Immature natural killer cell (primary cell): ENCODE data around the gene DOCK6. TPM values are rescaled to one million over a fixed set of nuclear protein-coding genes. Genes with fewer than 3 reads are reported as not detected.

ENCODE experiments used
- polyA plus RNA-seq, 3 donors: library from polyadenylated mRNA; unstranded; fragments of 300-500 nt; fragmentation: Illumina TruSeq; gene quantifications; one replicate each; pipeline ENCODE4 v1.2.3, GENCODE V29; 2021

Gene DOCK6
- polyA plus RNA-seq, 3 donors from 2014 or later, result not detected

Other genes with a start within 250 kb of the DOCK6 start
- 10 to 100 TPM; 10.8 to 28.1 (median 22.8) TPM for gene LDLR, start 173.1 kb downstream of the DOCK6 start, polyA plus RNA-seq
- gene SPC24, start 106.7 kb downstream of the DOCK6 start, polyA plus RNA-seq, result under 1 TPM in 2 of 3 donors, not detected in 1; 0.08 to 0.96 TPM
- under 1 TPM in 2 of 3 donors, not detected in 1; 0.08 to 0.57 TPM for gene KANK2, start 65.0 kb downstream of the DOCK6 start, polyA plus RNA-seq
- gene ANGPTL8, start 22.9 kb downstream of the DOCK6 start, polyA plus RNA-seq, result not detected
- not detected for gene TSPAN16, start 33.6 kb upstream of the DOCK6 start, polyA plus RNA-seq
- gene RAB3D, start 77.1 kb upstream of the DOCK6 start, polyA plus RNA-seq, result 1 to 10 TPM; 1.6 to 2.9 (median 2.2) TPM
- gene TMEM205, start 83.7 kb upstream of the DOCK6 start, polyA plus RNA-seq, result 10 to 100 TPM; 73.3 to 91.2 (median 81.4) TPM
- gene CCDC159, start 84.0 kb upstream of the DOCK6 start, polyA plus RNA-seq, result 10 to 100 TPM; 26.5 to 32.4 (median 28.8) TPM
- gene PLPPR2, start 92.9 kb upstream of the DOCK6 start, polyA plus RNA-seq, result 1 to 10 TPM; 1.2 to 2.7 (median 1.8) TPM
- 1 to 10 TPM; 7.0 to 8.7 (median 8.3) TPM for gene SWSAP1, start 112.1 kb upstream of the DOCK6 start, polyA plus RNA-seq
- 1 to 10 TPM; 3.6 to 5.8 (median 5.4) TPM for gene EPOR, start 121.8 kb upstream of the DOCK6 start, polyA plus RNA-seq
- gene RGL3, start 156.8 kb upstream of the DOCK6 start, polyA plus RNA-seq, result not detected
- gene ODAD3, start 172.6 kb upstream of the DOCK6 start, polyA plus RNA-seq, result not detected
- gene PRKCSH, start 173.1 kb upstream of the DOCK6 start, polyA plus RNA-seq, result 10 to 100 TPM; 13.7 to 75.6 (median 28.4) TPM
- gene ELAVL3, start 218.5 kb upstream of the DOCK6 start, polyA plus RNA-seq, result not detected
- gene ZNF653, start 243.3 kb upstream of the DOCK6 start, polyA plus RNA-seq, result 1 to 10 TPM in 2 of 3 donors, under 1 TPM in 1; 0.78 to 3.3 (median 1.1) TPM